Stimulated activated CD8-positive, alpha-beta memory T cell treated with anti-CD3 and anti-CD28 coated beads, Interleukin-15, amount 100 ng/mL, for 4 hours (primary cell): ENCODE measurements around the gene OLFML1.

Source experiments
- DNase-seq, 2 donors: peaks; one replicate each; pipeline ENCODE4 v3.0.0-alpha.2; 2020; ENCODE audit warnings: low read depth in 2 of 2

The OLFML1 gene

DNA sequence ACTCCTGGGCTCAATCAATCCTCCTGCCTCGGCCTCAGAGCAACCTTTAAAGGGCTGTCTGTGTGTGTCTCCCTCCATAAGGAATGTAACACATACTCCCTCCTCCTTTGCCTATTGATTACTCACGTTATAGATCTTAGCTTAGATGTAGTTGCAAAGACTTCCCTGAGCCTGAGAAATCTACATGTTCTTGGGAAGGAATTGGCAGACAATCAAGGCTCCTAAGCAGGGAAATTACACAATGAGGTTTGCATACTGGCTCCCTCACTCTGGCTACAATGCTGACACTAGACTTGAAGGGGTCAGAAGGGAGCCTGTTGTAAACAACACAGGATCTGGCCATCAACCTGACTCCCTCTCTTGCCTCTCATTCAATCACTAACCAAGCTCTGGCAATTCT, 5.2 kb upstream of the OLFML1 start:
- no peak for DNase-seq

DNA sequence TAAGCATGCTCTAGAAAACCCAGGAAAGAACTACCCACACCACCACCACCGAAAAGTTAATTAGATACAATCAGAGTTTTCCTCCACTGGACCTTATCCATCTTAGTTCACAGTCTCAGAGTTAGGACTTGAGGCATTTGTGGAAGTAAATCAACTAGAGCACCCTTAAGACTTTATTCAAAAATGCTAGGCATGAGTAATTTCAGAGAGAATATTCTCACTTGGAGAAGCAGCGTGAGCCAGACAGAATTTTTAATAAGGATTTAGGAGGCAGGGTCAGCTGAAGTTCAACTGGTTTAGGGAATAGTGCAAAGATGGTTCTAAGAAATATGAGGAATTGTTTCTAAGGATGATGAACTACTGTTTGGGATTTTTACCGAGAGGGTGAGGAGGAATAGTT, 1.2 kb upstream of the OLFML1 start:
- DNase-seq: no peak

DNA sequence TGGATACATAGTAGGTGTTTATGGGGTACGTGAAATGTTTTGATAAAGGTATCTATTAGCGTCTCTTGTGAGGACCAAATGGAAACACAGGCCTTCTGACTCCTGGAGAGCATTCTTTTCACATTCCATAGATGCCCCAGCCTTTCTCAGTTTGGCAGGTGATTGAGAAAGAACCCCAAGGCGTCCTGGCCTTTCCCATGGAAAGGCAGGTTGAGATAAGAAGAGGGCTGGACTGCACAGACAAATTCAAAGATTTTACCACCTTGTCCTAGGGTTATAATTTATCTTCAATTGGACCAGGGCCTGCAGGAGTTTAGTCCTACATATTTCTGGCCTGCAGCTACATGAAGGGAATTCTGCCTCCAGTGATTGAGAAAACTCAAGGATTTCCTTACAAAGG, 661 bp upstream of the OLFML1 start:
- DNase-seq: no peak

DNA sequence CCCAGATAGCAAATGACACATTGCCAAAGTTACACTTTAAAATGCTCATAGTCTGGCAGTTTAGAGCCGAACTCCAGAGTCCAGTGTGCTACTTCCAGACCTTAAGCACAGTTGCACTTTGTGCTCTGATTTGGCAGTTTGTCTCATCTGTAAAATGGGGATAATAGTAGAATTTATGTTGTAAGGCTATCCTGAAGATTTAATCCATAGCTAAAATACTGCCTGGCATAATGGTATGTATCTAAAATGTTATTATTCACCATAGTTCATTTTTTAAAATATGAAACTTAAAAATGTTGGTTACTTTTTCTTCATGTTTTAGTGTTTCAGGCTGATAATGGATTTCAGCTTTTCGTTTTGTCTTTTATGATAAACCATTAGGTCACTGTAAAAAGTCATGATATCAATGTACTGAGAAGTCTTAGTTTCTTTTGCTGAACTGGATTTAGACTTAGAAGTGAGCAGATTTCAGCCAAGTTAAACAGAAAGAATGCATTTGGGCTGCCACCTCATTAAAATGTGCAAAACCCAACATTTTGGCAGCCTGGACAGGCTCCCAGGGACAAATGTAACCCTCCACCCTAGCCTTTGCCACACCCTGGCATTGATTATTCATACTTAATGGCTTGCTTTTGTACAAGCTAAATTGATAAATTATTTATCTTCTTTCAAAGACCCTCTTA, 933 bp downstream of the OLFML1 start:
- DNase-seq: no peak

DNA sequence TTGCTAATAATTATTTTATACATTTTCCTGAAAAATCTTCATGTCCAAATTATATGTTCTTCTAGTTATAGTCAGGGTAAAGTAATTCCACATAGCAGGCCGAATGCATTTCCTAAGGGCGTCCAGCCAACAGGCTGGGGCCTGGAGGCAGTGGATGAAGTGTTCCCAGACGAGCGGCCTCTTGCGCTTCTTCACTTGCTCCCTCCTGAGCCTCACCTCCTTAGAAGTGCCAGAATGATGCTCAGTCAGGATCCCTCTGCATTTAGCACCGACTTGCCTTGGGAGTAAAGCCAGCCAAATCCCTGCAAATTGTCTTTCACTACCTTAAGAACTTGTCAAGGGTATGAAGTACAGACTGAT, 1.5 kb downstream of the OLFML1 start:
- DNase-seq: no peak

GRCh38 chr11:7487360-7487759, 2.1 kb downstream of the OLFML1 start:
- no peak for DNase-seq

GRCh38 chr11:7488681-7489080, 3.4 kb downstream of the OLFML1 start:
- no peak for DNase-seq

DNA sequence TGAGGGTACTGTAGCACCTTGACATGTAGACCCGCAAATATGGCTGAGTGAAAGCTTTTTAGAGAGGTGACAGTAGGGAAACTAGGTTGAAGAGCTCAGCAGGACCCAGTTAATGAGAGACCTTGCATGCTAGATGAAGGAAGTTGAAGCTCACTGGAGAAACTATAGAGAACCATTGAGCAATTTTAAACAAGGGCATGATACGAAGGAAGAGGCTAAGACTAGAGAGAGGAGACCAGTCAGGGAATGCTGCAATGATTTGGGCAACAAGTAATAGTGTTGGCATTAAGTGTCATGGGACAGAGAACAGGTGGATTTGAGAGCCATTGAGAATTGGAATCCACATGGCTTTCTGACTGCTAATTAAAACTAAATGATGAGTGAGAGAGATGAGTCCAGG, 4.1 kb downstream of the OLFML1 start:
- DNase-seq: no peak

DNA sequence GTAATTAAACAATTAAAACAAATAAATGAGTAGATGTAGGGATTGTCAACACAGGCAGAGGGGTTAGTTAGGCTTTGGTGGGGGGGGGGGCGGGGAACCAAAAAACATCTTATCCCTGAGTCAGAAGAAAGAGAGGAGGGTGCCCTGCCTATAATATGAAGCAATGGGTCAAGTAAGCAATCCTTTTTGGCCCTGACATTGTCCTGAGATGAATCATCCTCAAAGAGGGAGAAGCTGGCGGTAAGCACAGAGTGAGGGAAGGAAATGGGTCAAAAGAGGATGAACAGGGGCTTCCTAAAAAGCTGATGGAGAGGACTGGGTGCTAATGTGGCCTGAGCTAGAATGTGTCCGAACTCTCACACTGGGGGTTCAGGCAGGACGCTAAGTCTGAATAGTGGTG, 4.7 kb downstream of the OLFML1 start:
- DNase-seq: no peak

- no peak for DNase-seq
Observed at GRCh38 chr11:7490535-7490934, 5.2 kb downstream of the OLFML1 start.

- no peak for DNase-seq
Observed at GRCh38 chr11:7492253-7492652, 6.9 kb downstream of the OLFML1 start.

DNA sequence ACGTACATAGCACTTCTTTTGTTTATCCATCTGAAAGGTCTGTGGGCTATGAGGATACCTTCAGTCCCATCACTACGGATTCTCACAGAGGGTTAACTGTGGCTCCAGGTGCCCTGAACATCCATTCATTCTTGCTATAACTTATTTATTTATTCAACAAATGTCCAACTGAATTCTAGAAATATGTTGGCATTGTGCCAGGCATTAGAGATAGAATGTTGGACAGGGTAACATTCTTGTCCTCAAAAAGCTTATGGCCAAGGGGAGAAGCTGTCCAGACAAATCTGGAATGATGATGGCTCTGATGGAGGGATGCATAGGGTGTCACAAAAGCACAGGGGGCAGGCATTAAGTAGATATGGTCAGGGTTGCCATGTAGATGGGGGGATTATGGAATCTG, 8.4 kb downstream of the OLFML1 start:
- DNase-seq: no peak

GRCh38 chr11:7494086-7494745, 8.9 kb downstream of the OLFML1 start:
- DNase-seq: no peak

- DNase-seq: no peak
Observed at GRCh38 chr11:7495882-7496551, 10.7 kb downstream of the OLFML1 start.

DNA sequence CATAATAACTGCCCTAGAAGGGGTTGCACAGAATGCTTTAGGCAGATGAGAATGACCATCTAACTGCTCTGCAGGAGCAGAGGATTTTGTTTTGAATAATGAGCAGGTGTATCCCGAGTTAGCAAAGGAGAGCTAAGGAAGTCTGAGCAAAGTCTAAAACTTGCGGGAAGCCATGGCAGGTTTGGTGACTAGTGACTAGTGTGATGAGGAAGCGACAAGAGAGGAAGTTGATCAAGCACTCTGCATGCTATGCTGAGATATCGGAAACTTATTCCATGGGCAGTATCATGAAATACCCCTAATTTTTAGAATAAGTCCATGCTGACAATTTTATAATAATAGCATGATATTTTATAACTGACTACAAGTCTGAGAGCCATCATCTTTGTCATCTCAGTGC, 12.9 kb downstream of the OLFML1 start:
- no peak for DNase-seq

DNA sequence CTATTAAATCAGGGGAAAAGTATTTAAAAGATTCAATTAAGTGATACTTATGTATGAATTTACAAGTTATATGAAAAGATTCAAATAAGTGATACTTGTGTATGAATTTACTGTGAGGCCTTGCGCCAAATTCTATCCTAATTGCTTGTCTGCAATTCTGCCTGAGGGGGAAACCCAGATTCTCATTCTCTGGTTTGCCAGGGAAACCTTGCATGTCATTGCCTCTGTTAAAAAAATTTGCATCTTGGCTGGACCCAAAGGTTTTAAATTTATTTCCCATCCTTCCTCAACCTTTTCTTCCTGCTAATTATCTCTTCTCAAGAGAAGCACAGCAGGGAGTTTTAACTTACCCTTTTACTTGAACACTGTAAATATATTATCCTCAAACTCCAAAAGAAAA, 13.8 kb downstream of the OLFML1 start:
- DNase-seq: no peak

- DNase-seq: no peak
Observed at GRCh38 chr11:7500251-7500650, 14.9 kb downstream of the OLFML1 start.

GRCh38 chr11:7501251-7501650, 15.9 kb downstream of the OLFML1 start:
- DNase-seq: no peak

GRCh38 chr11:7501894-7502293, 16.6 kb downstream of the OLFML1 start:
- DNase-seq: no peak

DNA sequence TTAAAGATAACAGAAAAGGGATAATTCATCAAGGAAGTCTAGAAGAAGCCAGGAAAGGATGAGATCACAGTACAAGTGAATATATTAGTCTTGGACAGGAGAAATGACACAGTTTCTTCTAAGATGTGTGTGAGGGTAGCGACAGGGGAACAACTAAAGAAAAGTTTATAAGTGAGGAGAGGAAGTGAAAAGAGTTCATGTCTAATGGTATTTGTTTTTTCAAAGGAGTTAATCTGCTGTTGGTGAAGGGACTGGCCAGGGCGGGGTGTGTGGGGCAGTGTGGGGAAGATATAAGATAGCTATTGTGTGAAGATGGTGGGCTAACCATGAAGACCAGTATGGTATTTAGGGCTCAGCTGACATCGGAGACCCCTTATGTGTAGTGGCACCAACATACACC, 20.9 kb downstream of the OLFML1 start:
- DNase-seq: no peak

DNA sequence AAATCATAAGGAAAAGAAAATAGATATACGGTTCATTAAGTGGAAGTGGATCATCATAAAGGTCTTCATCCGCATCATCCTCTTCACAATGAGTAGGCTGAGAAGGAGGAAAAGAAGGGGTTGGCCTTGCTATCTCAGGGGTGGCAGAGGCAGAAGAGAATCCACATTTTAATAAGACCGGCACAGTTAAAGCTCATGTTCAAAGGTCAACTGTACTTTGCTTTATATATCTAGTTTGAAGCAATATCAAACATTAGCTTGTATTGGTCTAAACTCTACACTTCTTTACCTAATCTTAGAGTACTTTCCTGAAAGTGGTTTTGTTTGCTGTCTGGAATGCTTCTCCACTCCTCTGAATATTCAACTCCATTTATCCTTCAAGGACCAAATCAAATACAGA, 22.8 kb downstream of the OLFML1 start:
- no peak for DNase-seq

DNA sequence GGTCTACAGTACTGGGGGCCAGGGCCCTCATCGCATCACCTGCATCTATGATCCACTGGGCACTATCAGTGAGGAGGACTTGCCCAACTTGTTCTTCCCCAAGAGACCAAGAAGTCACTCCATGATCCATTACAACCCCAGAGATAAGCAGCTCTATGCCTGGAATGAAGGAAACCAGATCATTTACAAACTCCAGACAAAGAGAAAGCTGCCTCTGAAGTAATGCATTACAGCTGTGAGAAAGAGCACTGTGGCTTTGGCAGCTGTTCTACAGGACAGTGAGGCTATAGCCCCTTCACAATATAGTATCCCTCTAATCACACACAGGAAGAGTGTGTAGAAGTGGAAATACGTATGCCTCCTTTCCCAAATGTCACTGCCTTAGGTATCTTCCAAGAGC, 24.7 kb downstream of the OLFML1 start:
- DNase-seq: no peak

DNA sequence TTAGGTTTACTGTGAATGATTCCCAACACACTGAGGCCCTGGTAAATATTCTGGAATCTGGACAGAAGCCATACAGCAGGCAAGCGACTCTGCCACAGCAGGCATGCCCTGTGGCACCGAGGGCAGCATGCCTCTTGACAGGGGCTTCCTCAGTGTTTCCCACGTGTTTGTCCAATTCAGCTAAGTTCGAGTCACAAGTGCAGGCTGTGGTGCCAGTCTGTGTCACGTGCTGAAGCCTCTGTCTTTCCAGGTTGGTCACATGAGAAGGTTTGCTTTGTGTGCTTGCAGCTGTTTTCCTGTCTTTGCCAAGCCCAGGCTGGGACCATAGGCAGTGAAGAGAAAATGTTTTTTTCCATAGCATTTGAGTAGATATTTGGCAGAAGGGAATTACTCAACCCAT, 26.1 kb downstream of the OLFML1 start:
- no peak for DNase-seq
